Chondrocyte (in vitro differentiated cells): ENCODE measurements around the gene MGAT4A. TPM values are rescaled to one million over a fixed set of nuclear protein-coding genes. Genes with fewer than 3 reads are reported as not detected.

ENCODE experiments used
- DNase-seq: peaks from one replicate; pipeline ENCODE4 v3.0.0; 2021; ENCODE audit warnings: mixed read lengths, low spot score
- H3K27ac Mint-ChIP-seq: one replicate; pipeline ENCODE4 v1.8.0; 2021; ENCODE audit warnings: mild to moderate bottlenecking, moderate library complexity, mixed read lengths; ENCODE audit not compliant: unreplicated experiment
- H3K27me3 Mint-ChIP-seq: 2 replicates; pipeline ENCODE4 v1.8.0; 2021; ENCODE audit warnings: low read depth, mixed read lengths
- H3K36me3 Mint-ChIP-seq: 2 replicates; pipeline ENCODE4 v1.8.0; 2021; ENCODE audit warnings: low read depth, mixed read lengths
- H3K4me1 Mint-ChIP-seq: 2 replicates; pipeline ENCODE4 v1.8.0; 2021; ENCODE audit warnings: low read depth, mild to moderate bottlenecking, mixed read lengths
- H3K4me3 Mint-ChIP-seq: one replicate; pipeline ENCODE4 v1.8.0; 2021; ENCODE audit warnings: mild to moderate bottlenecking, moderate library complexity, mixed read lengths; ENCODE audit not compliant: unreplicated experiment
- H3K9me3 Mint-ChIP-seq: 2 replicates; pipeline ENCODE4 v1.8.0; 2021; ENCODE audit warnings: low read depth, mixed read lengths
- total RNA-seq: library from RNA; stranded (reverse); gene quantifications from 3 replicates; pipeline ENCODE4 v1.2.1, GENCODE V29; 2021
- TF ChIP-seq, protein P1 (sequence below): fragments of 200-600 bp; sonication (generic); IDR thresholded peaks from 2 replicates; pipeline ENCODE4 v1.5.0; 2021; ENCODE audit warnings: antibody characterized with exemption, mild to moderate bottlenecking, moderate library complexity

The MGAT4A gene
- total RNA-seq, 1 donor from 2014 or later, result 2.1 TPM

DNA sequence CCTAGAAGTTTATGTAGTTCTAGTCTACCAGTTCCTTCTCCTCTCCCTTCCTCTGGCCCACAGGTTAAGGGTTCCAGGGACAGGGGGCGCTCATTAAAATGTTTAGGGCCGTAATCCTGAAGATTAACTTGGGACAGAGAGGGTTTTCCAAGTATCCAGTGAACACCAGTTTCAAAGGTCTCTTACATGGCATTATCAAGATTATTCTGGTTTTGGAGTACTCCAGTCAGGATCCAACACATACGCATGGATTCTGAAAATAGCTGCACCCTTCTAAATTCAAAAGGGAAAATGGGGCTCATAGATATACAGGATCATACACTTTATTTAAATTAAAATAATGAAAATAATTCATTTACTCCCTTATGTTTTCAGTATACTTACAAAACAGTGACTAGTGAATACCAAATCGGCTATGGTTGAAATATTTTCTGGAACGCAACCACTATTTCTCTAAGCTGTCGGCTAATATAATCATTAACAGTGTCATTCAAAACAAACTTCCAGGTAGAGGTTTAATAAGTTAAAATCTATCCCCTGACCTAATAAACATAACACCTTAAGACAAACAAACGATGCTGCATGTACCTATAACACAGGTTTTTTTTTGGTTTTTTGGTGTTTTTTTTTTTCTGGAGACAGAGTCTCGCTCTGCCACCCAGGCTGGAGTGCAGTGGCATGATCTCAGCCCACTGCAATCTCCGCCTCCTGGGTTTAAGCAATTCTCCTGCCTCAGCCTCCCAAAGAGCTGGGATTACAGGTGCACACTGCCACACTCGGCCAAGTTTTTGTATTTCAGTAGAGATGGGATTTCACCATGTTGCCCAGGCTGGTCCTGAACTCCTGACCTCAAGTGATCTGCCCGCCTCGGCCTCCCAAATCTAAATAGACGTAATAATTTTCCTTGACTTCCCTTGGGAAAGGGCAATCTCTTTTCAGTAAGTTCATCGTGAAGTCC, 44.7 kb downstream of the MGAT4A start:
- Mint-ChIP-seq H3K4me3 (no peak overlapping the region), H3K36me3 (peaks cover 1% of the 10 kb centered on the region), H3K4me1 (no peaks in the 10 kb centered on the region), H3K9me3 (no peaks in the 10 kb centered on the region), H3K27me3 (peaks cover 16% of the 10 kb centered on the region), H3K27ac (no peak overlapping the region)
- no peak for DNase-seq
- TF ChIP-seq, protein P1, sequence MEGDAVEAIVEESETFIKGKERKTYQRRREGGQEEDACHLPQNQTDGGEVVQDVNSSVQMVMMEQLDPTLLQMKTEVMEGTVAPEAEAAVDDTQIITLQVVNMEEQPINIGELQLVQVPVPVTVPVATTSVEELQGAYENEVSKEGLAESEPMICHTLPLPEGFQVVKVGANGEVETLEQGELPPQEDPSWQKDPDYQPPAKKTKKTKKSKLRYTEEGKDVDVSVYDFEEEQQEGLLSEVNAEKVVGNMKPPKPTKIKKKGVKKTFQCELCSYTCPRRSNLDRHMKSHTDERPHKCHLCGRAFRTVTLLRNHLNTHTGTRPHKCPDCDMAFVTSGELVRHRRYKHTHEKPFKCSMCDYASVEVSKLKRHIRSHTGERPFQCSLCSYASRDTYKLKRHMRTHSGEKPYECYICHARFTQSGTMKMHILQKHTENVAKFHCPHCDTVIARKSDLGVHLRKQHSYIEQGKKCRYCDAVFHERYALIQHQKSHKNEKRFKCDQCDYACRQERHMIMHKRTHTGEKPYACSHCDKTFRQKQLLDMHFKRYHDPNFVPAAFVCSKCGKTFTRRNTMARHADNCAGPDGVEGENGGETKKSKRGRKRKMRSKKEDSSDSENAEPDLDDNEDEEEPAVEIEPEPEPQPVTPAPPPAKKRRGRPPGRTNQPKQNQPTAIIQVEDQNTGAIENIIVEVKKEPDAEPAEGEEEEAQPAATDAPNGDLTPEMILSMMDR, result no peak

- no peak for DNase-seq
- Mint-ChIP-seq H3K36me3 (peaks cover 1% of the 10 kb centered on the region), H3K9me3 (no peaks in the 10 kb centered on the region), H3K27me3 (peaks cover 8% of the 10 kb centered on the region), H3K4me1 (no peaks in the 10 kb centered on the region), H3K27ac (no peak overlapping the region), H3K4me3 (no peak overlapping the region)
- TF ChIP-seq, protein P1, result no peak
Measured at GRCh38 chr2:98683728-98684127, 47.2 kb downstream of the MGAT4A start.

DNA sequence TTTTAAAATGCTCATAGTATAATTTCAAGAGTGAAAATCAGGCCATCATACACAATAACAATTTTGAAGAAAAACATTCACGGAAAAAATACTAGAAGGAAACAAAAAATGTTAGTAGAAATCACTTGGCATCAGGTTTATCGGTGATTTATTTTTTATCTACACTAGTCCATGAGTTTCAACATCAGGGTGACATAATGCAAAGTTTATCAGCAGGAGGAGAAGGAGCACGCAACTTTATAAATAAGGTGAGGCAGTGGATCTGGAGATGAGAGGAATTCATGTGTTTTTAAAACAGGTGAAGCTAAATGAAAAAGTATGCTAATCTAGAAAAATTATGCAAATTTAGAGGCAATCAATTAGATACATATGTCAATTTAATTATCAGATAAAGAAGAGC, 54.2 kb downstream of the MGAT4A start:
- Mint-ChIP-seq H3K36me3 (peaks cover 2% of the 10 kb centered on the region), H3K27ac (no peak overlapping the region), H3K4me1 (no peaks in the 10 kb centered on the region), H3K9me3 (peaks cover 10% of the 10 kb centered on the region), H3K27me3 (peaks cover 2% of the 10 kb centered on the region), H3K4me3 (no peak overlapping the region)
- TF ChIP-seq, protein P1, result no peak
- DNase-seq, result no peak

- H3K27me3 Mint-ChIP-seq, result peaks cover 4% of the 10 kb centered on the region
- H3K27ac Mint-ChIP-seq, result no peak overlapping the region
- H3K4me3 Mint-ChIP-seq, result no peak overlapping the region
- peaks cover 19% of the 10 kb centered on the region for H3K9me3 Mint-ChIP-seq
- no peak for DNase-seq
- no peaks in the 10 kb centered on the region for H3K4me1 Mint-ChIP-seq
- TF ChIP-seq, protein P1, result no peak
- peaks cover 2% of the 10 kb centered on the region for H3K36me3 Mint-ChIP-seq
Measured at GRCh38 chr2:98674233-98674964, 56.5 kb downstream of the MGAT4A start.

- DNase-seq, result no peak
- H3K27me3 Mint-ChIP-seq, result peaks cover 13% of the 10 kb centered on the region
- TF ChIP-seq, protein P1, result no peak
- H3K27ac Mint-ChIP-seq, result no peak overlapping the region
- H3K36me3 Mint-ChIP-seq, result peaks cover 4% of the 10 kb centered on the region
- no peak overlapping the region for H3K4me3 Mint-ChIP-seq
- no peaks in the 10 kb centered on the region for H3K4me1 Mint-ChIP-seq
- H3K9me3 Mint-ChIP-seq, result peaks cover 26% of the 10 kb centered on the region
Measured at GRCh38 chr2:98669675-98670074, 61.3 kb downstream of the MGAT4A start.
